HG02870 (cell line): ENCODE measurements around the gene PMEPA1.

ENCODE experiments used
- ATAC-seq: cut with Tn5 transposase; IDR thresholded peaks from one replicate; pipeline ENCODE4 v1.9.1; 2021; ENCODE audit warnings: mild to moderate bottlenecking, moderate library complexity; ENCODE audit not compliant: unreplicated experiment

The PMEPA1 gene

DNA sequence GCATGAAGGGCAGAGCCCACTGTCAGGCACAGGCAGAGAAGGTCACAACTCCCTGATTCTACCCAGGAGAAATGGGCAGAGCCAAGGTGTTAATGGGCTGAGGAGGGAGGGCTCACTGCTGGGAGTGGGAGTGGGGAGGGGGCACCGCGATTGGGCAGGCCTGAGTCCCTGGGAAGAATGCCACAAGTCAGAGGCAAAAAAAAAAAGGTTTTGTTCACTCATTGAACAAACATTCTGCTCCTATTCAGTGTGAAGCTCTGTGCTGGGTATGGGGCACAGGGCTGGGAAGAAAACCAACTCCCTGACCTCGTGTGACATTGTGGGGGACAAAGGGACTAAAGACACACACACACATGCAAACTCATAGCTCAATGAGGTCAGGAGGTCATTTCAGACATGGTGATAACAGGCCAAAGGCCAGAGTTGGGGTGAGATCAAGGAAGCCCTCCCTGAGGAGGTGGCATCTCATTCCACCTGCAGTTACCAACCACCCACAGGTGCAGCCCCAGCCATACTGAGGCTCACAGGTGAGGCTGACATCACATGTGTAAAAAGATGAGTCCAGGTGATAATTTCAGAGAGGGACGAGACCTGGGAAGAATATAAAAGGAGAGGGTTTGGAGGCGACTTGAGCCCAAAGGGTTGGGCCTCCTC is 3.2 kb upstream of the PMEPA1 start:
- ATAC-seq, result no peak

DNA sequence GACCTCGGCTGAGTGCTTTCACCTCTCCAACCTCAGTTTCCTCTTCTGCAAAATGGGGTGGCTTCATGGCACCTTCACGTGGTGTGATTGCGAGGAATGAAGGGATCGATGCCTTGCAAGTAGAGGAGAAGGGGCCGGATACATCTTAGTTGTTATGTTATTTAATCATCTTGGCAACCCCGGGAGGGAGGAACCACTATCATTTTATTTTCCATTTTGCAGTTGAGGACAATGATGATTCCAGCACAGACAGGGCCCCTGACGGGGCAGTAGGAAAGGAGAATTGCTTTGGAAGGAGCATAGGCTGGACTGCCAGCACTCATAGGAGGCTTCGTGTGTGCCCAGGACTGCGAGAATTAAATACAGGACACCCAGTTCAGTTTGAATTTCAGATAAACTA is 2.5 kb upstream of the PMEPA1 start:
- no peak for ATAC-seq

DNA sequence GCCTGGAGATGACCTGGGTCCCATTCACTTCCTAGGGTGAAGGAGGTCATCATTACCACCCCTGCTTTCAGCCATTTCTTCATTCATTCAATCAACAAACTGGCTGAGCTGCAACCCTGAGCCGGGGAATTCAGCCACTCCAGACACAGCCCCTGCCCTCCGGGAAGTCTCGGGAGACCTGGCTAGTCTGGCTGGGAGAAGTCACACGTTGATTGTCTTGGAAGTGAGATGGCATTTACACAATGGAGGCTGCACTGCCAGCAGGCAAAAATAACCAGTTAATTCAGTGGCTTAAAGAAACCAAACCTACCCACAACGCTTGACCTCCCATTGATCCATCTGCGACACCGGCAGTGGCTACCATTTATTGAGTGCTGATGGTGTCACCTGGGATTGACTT is 2.0 kb upstream of the PMEPA1 start:
- ATAC-seq, result no peak

DNA sequence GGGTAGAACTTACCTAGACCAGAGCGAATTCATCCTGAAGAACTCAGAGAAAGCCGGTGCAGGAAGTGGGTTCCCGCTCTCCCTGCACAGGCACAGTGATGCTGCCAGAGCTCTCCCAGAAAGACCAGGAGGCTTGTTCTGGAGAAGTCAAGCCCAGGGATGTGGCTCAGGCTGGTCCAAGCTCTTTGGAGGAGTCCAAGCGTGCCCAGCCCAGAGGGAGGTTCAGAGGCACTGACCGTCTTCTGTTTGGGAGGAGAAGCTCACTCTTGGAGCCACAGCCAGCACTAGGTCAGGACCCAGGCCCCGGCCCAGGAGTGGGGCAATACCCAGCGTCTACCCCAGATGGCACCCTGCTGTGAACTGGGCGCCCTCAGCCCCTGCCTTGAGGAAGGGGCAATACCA is 1.5 kb upstream of the PMEPA1 start:
- no peak for ATAC-seq

DNA sequence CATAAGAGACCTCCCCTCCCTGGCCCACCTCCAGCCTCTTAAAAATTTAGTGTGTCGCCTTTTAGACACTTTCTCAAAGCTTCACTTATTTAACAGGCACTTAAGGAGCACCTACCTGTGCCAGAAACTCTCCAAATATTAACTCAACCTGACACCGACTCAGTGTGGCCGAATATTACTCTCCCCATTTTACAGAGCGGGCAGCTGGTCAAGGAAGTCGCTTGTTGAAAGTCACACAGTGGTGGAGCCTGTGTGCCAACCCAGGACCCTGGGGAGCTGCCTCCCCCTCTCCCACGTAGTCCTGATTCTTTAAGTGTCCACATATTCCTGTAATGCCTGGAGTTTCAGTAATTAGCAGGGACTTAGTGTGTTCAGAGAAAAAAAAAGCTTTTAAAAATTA is 1.0 kb upstream of the PMEPA1 start:
- ATAC-seq, result no peak

DNA sequence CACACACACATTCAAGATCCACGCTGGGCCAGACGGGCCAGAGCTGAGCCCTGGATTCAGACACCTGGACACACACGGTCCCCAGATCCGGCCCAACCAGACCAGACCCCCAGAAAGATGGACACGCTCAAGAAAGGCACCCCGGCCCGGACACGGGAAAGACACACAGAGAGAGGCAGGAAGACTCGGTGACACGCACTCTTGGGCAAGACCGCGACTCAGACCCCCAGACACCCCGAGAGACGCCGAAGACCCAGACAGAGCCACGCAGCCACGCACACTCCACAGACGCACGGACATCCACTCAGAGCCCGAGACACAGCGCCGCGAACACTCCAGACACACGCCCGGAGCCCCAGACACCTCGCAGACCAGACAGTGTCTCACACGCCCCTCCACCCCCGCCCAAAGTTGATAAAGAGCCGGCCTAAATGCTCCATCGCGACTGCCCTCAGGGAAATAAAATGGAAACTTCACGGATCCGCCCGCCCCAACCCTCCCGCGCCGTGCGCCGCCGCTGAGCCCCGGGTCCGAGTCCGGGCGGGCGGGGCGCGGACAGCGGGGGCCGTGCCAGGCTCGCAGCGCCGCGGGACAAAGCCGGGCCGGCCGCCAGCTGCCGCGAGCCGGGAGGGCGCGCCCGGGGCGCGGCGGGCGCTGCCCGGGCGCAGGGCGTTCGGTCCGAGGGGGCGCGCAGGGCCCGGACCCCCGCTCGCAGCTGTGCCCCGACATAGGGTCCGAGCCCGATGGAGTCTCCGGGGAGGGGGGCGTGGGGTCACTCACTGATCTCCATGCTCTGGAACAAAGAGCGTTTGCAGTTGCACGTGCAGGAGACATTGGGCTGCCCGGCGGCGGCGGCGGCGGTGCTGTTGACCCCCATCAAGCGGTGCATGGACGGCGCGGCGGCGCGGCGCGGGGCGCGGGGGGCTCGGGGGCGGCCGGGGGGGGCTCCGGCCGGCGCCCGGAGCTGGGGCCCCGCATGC is 831 bp downstream of the PMEPA1 start:
- no peak for ATAC-seq

DNA sequence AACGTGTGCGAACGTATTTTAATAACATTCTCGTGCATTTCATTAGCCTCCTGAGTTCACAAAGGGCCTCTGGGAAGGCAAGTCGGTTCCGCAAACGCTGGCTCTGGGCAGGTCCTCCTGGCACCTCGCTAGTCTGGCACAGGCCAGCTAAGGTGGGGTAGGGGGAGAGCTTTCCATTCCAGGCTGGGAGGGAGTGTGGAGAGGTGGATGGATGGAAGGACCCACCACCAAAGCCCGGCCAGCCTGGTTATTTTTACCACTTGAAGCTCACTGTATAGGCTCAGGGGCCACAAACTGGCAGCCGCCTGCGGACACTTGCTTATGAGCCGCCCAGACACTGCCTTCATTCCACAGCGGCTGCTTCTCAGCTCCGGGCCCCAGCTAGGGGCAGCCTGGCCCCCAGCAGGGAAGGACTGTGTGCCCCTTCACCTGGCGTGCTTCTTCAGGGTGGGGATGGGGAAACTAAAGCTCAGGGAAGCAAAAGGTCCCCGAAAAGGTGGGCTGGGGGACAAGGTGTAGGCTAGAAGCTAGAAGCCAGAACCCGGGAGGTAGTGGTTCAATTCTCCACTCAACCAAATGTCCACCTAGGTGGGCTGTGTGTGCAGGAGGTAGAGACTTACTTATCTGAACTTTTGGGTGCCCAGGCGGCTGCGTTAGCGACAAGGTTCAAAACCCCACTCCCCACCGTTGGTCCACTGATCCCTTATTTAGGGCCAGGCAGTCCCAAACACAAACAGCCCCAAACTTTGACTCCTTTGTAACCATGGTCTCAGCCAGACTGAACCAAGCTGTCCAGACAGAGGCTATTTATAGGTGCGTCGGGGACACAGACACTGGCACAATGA is 1.7 kb downstream of the PMEPA1 start:
- no peak for ATAC-seq

DNA sequence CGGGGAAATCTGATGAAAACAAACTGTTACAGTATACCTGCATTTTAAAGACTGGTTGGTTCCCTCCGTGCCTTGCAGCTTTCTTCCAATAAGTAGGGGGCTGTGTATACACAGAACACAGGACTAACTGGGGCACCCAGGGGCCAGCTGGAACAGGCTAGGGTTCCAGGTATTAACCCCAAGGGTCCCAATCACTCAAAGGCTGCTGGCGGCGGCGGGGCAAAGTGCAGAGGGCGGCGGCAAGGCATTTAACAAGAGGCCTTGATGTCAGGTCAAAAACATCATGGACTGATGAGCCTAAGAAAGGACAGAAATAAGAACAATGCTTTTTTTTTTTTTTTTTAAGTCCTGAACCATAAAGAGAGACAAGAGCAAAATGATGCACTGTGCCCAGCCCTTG is 2.5 kb downstream of the PMEPA1 start:
- no peak for ATAC-seq

DNA sequence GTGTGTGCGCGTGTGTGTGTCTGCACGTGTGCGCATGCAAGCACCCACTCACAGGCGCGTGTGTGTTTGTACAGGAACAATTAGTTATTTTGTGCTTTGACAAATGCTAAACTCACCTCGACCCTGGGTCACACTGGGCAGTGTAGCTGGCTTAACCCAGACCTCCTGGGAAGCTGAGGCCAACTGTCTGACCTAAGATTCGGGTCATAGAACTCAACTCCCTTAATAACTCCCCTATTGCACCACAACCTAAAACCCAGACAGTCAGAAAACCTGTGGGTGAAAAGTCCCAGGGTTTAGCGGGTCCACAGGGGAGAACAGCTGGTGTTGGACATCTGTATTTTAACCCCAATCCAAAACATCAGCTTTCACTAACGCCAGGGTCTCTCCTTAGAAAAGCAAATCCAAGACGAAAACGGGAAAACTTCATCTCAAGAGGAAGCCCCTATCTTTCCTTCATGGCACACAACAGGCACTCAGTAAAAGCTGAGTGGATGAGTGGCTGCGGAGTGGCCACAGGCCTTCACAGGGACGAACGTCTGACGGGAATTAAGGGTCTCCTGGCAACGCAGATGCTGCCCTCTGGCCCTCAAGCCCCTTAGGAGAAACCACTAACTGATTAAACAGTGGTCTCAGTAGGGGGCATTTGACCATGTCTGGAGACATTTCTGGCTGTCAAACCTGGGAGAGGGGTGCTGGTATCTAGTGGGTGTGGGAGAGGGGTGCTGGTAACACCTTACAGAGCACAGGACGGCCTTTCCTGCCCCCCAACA is 4.5 kb downstream of the PMEPA1 start:
- ATAC-seq, result no peak

DNA sequence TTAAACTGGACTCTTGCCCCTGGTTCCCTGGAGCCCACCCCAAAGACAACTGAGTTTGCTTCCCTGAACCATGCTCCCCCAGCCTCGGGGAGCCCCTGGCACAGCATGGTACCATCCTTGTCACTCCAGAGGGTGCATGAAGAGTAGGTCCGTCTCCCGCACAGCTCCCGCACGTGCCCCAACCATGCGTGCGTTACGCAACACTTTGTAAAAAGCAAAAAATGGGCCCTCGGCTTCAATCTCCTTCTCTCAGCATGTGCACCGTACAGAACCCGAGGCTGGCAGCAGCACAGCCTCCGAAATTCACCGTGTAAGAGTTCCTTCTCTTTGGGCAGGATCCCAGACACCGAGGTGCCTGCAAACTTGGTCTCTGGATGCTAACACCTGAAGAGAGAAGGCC is 5.6 kb downstream of the PMEPA1 start:
- no peak for ATAC-seq

DNA sequence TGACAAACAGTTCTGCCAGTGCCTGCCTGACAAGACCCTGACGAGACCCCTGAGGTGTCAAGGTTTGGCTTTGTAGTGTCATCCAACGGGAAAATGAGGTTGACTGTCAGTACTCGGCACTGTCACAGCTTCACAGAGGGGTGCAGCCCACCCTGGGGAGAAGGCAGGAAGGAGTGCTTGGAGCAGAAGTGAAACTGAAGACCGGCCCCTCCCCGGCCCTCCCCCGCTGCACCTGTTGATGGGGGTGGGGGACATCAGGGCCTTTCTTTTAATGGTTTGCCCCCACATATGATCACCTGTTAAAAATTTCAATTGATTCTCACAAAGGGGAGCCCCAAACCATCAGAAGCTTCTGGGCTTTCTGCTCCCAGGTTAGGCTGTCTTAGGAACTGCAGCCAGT is 6.8 kb downstream of the PMEPA1 start:
- no peak for ATAC-seq

DNA sequence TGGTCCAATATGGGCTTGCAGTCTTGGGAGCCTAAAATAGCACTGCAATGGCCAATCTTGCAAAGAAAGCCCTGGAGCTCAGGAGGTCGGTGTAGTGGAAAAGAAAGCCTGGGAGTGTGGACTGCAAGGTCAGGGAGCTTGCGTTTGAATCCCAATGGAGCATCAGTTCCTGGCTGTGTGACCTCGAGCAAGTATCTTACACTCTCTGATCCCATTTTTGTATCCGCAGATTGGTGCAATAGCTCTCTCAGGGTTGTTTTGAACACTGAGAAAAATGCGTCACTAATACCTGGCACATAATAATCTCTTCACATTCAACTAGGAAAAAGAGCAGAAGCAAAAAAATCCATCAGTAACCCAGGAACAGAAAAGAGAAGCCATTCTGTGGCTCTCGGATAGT is 7.3 kb downstream of the PMEPA1 start:
- no peak for ATAC-seq

DNA sequence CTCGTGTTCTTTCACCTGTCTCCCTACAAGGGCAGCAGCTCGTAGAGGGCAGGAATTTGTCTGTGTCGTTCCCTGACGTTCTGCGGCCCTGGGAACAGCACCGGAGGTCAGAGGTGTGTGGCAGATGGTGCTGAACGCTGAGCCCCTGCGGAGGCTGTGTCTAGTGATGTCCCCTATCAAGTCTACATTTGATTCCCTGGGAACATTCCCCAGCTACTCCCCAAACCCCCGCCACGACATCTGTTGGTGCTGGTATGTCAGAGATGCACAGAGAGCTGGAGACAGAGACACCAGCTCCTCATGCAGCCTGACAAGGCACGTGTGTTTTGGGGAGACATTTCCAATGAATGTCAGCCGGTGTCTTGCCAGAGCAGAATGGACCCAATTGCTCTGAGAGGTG is 7.7 kb downstream of the PMEPA1 start:
- ATAC-seq, result no peak

DNA sequence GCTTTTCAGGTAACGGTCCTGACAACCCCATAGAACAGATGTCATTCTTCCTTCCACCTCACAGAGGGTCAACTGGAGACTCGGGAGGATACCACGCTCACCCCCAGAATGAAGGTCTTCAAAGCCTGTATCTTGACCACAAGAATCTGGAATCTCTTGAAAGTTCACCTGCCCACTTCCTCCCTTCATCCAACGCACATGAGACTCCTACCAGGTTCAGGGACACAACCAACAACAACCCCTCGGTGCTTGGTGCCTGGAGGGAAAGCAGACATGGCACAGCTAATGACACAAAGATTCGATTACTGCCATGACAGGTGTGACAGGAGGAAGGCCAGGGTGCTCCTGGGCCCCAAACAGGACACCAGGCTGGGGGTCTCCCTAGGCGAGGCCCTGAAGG is 8.2 kb downstream of the PMEPA1 start:
- ATAC-seq, result no peak

DNA sequence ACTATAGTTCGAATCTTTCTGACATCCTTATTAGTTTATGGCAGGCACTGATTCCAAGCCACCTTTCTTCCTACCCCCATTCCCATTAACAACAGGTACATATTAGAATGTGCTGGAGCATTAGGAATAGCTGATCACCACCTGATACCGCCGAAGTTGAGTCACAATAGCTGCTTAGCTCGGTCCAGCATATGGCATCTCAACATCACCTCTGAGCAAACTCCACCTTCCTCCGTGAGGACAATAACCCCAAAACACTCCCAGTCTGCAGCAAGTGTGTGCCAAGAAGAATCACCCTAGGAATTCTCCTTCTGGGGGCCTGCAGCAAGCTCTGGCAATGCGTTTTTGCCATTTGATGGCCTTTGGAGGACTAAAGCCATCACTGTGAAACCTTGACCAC is 8.7 kb downstream of the PMEPA1 start:
- ATAC-seq, result no peak

DNA sequence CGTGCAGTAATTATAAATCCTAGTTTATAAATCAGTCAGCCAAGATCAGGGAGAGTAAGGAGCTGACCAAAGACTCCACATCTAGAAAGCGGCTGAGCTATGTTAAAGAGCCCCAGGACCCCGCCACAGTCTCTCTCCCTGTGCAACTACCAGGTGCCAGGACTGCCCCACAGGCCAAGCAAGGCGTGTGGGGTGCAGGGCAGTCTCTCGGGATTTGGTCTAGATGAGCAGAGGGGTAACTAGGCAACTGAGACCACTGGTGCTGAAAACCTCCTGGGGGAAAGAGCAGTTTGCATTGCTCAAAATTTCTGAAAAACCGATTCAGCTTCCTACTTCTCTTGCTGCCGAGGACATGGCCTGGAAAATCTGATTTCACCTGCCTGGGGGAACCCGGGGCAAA is 10.4 kb downstream of the PMEPA1 start:
- ATAC-seq, result no peak

DNA sequence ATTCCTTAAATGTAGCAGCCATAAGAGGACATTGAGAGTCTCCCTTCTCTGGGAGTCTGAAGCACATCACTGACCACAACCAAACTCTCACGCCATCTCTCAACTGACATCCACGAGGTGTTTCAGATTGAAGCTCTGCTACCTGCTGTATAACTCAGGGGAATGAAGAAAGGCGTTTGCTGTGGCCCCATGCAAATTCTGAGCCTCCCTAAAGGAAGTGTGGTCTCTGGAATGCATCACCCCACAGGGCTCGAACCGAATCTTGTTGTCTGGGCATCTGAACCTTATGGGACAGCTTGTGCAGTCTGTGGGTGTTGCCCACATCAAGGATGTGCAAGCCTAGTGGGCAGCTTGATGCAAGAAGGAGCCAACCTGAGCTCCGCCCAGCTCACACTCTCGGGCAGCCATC is 10.9 kb downstream of the PMEPA1 start:
- ATAC-seq, result peak; percentile 54

DNA sequence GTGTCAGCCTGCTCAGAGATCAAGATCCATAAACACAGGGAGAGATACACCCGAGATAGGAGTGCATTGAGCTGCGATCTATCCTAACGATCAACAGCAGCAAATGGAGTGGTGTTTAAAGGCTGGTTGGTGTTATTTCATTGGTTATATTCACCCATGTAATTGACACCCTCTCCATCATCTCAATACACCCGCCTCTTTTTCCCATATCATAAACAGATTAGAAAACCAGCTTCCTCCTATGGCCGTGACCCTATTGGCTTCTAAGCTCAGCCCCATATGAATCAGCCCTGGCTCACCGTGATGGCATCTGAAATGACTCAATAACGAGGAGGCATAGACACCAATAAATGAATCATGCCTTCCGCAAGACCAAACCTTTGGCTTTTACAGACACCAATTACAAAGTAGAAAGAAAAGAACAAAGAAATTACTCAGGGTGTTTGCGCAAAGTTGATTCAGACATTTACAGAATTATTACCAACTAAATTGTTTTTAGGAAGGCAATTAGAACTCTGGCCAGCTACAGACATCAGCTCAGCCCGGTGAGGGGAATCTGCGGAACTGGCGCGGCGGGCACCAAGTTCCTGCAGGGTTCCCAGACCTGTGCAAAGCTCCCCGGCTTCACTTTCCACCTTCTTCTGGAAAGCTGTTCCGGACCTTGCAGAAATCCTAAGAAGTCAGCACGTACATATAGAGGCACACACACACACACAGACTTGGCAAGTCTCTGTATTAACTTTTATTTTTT is 11.5 kb downstream of the PMEPA1 start:
- no peak for ATAC-seq

DNA sequence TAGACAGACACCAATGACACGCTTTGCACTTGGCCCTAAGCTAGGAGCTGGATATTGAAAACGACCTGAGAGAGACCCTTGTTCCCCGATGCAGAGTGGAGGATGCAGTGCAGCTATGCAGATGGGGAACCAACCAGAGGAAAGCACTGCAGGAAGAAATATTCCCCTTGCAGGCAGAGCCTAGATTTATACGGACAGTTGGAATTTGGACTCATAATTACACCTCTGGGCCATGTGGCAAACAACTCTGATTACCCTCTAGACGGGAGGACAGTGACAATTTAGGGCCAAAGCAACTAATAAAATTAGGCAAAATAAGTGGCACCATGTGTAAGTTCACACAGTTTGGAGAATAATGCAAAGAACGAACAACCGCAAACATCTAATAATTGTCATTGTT is 12.3 kb downstream of the PMEPA1 start:
- no peak for ATAC-seq

DNA sequence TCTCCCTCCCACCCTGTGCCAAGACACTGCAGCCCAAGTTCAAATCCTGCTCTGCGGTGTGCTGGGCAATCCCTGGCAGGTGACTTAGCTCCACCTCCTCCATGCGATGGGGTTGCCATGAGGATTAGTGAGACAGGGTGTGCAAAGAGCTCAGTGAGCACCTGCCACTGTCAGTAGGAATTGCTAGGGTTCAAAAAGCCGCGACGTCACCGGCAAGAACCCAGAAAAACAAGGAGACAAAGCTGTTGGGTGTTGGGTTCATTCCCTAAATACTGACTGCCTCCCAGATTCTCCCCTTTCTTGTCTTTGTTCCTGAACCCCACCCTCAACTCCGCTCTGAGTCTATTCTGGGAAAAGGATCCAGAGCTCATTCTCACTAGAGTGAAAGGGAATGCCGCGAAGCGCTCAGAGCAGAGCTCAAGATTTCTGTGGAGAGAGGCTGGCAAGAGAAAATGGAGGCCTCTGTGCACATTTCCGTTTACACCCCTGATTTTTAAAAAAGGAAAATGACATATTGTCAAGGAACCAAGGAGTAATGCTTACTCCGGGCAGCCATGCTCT is 13.3 kb downstream of the PMEPA1 start:
- no peak for ATAC-seq
